HepG2 (cell line): Measurements from ENCODE around the gene SDC1. TPM values are rescaled to one million over a fixed set of nuclear protein-coding genes. Genes with fewer than 3 reads are reported as not detected.

Source experiments
- ARID2 ChIP-seq: sonication (generic); formaldehyde crosslinking; IDR thresholded peaks from 2 replicates; pipeline ENCODE4 v1.8.1; 2022; ENCODE audit warnings: mild to moderate bottlenecking, missing genetic modification reagents, borderline replicate concordance
- ATF2 ChIP-seq: sonication (generic); formaldehyde crosslinking; IDR thresholded peaks from 2 replicates; pipeline ENCODE4 v1.4.0; 2020; ENCODE audit warnings: missing genetic modification reagents
- EP300 ChIP-seq, 3 experiments: sonication (generic) in 1 of 3; formaldehyde crosslinking in 1 of 3; IDR thresholded peaks; 2 replicates each; pipeline versions ENCODE4 v1.5.1 to v1.6.1; 2011 to 2020; ENCODE audit warnings: low read depth in 2 of 3, low read length in 2 of 3, borderline replicate concordance in 1 of 3, improper control_type of control experiment in 1 of 3, mild to moderate bottlenecking in 1 of 3, missing genetic modification reagents in 1 of 3, moderate library complexity in 1 of 3
- ETV5 ChIP-seq: IDR thresholded peaks from 2 replicates; pipeline ENCODE4 v1.6.1; 2018; ENCODE audit warnings: missing biosample characterization, missing genetic modification reagents, inconsistent platforms, borderline replicate concordance
- KDM2A ChIP-seq: sonication (generic); formaldehyde crosslinking; IDR thresholded peaks from 2 replicates; pipeline ENCODE4 v1.4.0; 2020; ENCODE audit warnings: low read depth, missing genetic modification reagents, borderline replicate concordance
- KLF16 ChIP-seq, 2 experiments: sonication (generic) in 1 of 2; formaldehyde crosslinking in 1 of 2; IDR thresholded peaks; 2 replicates each; pipeline versions ENCODE4 v1.6.1 to v1.8.0; 2016 to 2023; ENCODE audit warnings: missing genetic modification reagents in 2 of 2, missing compliant biosample characterization in 1 of 2
- MIER3 ChIP-seq: IDR thresholded peaks from 2 replicates; pipeline ENCODE4 v1.6.1; 2016; ENCODE audit warnings: missing compliant biosample characterization, borderline replicate concordance
- POLR2G ChIP-seq: fragments of 200-400 bp; formaldehyde crosslinking; IDR thresholded peaks from 2 replicates; pipeline ENCODE4 v1.6.1; 2018; ENCODE audit warnings: mild to moderate bottlenecking, low read depth, low read length, moderate library complexity
- RNF219 ChIP-seq: sonication (generic); formaldehyde crosslinking; IDR thresholded peaks from 2 replicates; pipeline ENCODE4 v1.5.0; 2020; ENCODE audit warnings: mild to moderate bottlenecking, missing genetic modification reagents
- TBX2 ChIP-seq: sonication (generic); formaldehyde crosslinking; IDR thresholded peaks from 2 replicates; pipeline ENCODE4 v1.5.0; 2020; ENCODE audit warnings: missing genetic modification reagents, mild to moderate bottlenecking, borderline replicate concordance
- TGIF2 ChIP-seq: IDR thresholded peaks from 2 replicates; pipeline ENCODE4 v1.6.1; 2016; ENCODE audit warnings: control low read depth, missing compliant biosample characterization
- ZNF468 ChIP-seq: sonication (generic); formaldehyde crosslinking; IDR thresholded peaks from 2 replicates; pipeline ENCODE4 v1.8.0; 2022; ENCODE audit warnings: mild to moderate bottlenecking, moderate library complexity, missing genetic modification reagents
- ZNF510 ChIP-seq: sonication (generic); formaldehyde crosslinking; IDR thresholded peaks from 2 replicates; pipeline ENCODE4 v1.4.0; 2020; ENCODE audit warnings: low read depth, mild to moderate bottlenecking, missing genetic modification reagents
- ZNF670 ChIP-seq: sonication (generic); formaldehyde crosslinking; IDR thresholded peaks from 2 replicates; pipeline ENCODE4 v1.8.0; 2022; ENCODE audit warnings: mild to moderate bottlenecking, missing genetic modification reagents, borderline replicate concordance
- ZNF687 ChIP-seq: sonication (generic); formaldehyde crosslinking; IDR thresholded peaks from 2 replicates; pipeline ENCODE4 v1.5.1; 2020; ENCODE audit warnings: mild to moderate bottlenecking, missing genetic modification reagents, moderate library complexity
- ZNF713 ChIP-seq: sonication (generic); formaldehyde crosslinking; IDR thresholded peaks from 2 replicates; pipeline ENCODE4 v1.4.0; 2020; ENCODE audit warnings: mild to moderate bottlenecking, missing genetic modification reagents
- ZSCAN12 ChIP-seq: sonication (generic); formaldehyde crosslinking; IDR thresholded peaks from 2 replicates; pipeline ENCODE4 v1.9.0; 2021; ENCODE audit warnings: mild to moderate bottlenecking, missing genetic modification reagents
- polyA plus RNA-seq, 8 experiments: library from polyadenylated mRNA; depleted of rRNA in 3 of 8; stranded (reverse) in 7 of 8; unstranded in 1 of 8; fragments of >200 nt; fragmentation: Illumina TruSeq in 4 of 8; extraction: Trizol in 4 of 8; gene quantifications; 2 replicates each; pipeline versions ENCODE4 v1.2.1 to v1.2.3, GENCODE V29; 2011 to 2016; ENCODE audit warnings: low read depth in 4 of 8, missing spikeins in 1 of 8, mixed read lengths in 1 of 8; ENCODE audit not compliant: insufficient read depth in 1 of 8
- total RNA-seq, 5 experiments: library from RNA; depleted of rRNA; stranded (reverse); fragments of >200 nt; fragmentation: Illumina TruSeq; extraction: Trizol; gene quantifications; 2 replicates each; pipeline ENCODE4 v1.2.3, GENCODE V29; 2016; ENCODE audit warnings: low read depth in 1 of 5
- TF ChIP-seq, protein P1 (sequence below): IDR thresholded peaks from 2 replicates; pipeline ENCODE4 v1.6.1; 2016; ENCODE audit warnings: mild to moderate bottlenecking, missing biosample characterization, missing genetic modification reagents

SDC1 gene
- total and polyA plus RNA-seq, 2 of the 13 experiments (the other 11 are each of a cell fraction or from before 2014, with no cell fraction given) = 108 to 119 TPM

GRCh38 chr2:20179755-20180594, 45.0 kb downstream of the SDC1 start (continued):
- TF ChIP-seq ZNF687 (CRISPR knock-in tag) (peak; percentile 98), MIER3 (0 out of 2 replicates have a peak, but pooled peaks have one; percentile 21), EP300 (IDR thresholded peaks at IDR 0.05; ENCODE audit: low read depth in 2 of 2, low read length in 2 of 2) (peak; percentile 14 to 25; a peak in 1 of 4 replicates), EP300 (CRISPR knock-in tag; IDR thresholded peaks at IDR 0.05; ENCODE audit: borderline replicate concordance) (peak; percentile 11; the same call in 1 of the 2 replicates), TBX2 (CRISPR knock-in tag) (peak; percentile 79; the same call in 1 of the 2 replicates), KDM2A (peak; percentile 70; the same call in 1 of the 2 replicates), POLR2G (peak; percentile 74), ZNF468 (CRISPR knock-in tag) (peak; percentile 72; the same call in 1 of the 2 replicates), ZNF713 (CRISPR knock-in tag) (peak; percentile 69; the same call in 1 of the 2 replicates), ATF2 (CRISPR knock-in tag) (0 out of 2 replicates have a peak, but pooled peaks have one; percentile 35), ZNF670 (0 out of 2 replicates have a peak, but pooled peaks have one; percentile 81), ZSCAN12 (peak; percentile 11; the same call in 1 of the 2 replicates), ETV5 (CRISPR knock-in tag) (peak; percentile 32), ZNF510 (CRISPR knock-in tag) (no peak), ARID2 (CRISPR knock-in tag) (peak; percentile 97), TGIF2 (peak; percentile 77), RNF219 (CRISPR knock-in tag) (no peak), KLF16 (CRISPR knock-in tag; IDR thresholded peaks at IDR 0.05) (peak in 1 of 2 experiments; percentile 26; a peak in 2 of 4 replicates)
- TF ChIP-seq, protein P1, sequence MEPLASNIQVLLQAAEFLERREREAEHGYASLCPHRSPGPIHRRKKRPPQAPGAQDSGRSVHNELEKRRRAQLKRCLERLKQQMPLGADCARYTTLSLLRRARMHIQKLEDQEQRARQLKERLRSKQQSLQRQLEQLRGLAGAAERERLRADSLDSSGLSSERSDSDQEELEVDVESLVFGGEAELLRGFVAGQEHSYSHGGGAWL (CRISPR knock-in tag) = peak; percentile 31; the same call in 1 of the 2 replicates
